GM12878 (cell line): ENCODE measurements around the gene RUNX3. TPM values are rescaled to one million over a fixed set of nuclear protein-coding genes. Genes with fewer than 3 reads are reported as not detected.

ENCODE experiments used
- ATAC-seq: fragments of 200-7000 bp; cut with Tn5 transposase; 3 replicates; pipeline ENCODE4 v1.9.1; 2020; ENCODE audit warnings: mild to moderate bottlenecking, moderate library complexity
- BruUV-seq: library from RNA; stranded (reverse); fragments of 400-500 nt; replicated peaks from 2 replicates; lab custom pipeline; 2021; lab: Mats Ljungman, UMichigan
- CTCF ChIA-PET: fragments of 300-600 bp; sonication (Branson Sonifier 250); formaldehyde crosslinking; extraction: SDS; loops from one replicate; lab custom pipeline; 2021; ENCODE audit warnings: inconsistent platforms; lab: Yijun Ruan, JAX
- POLR2A ChIA-PET: fragments of 350-600 bp; formaldehyde crosslinking; extraction: SDS; loops from one replicate; lab custom pipeline; 2021; ENCODE audit warnings: inconsistent platforms; lab: Charles Lee
- RAD21 ChIA-PET: fragments of 300-600 bp; sonication (Branson Sonifier 250); formaldehyde crosslinking; loops from one replicate; lab custom pipeline; 2023; ENCODE audit warnings: antibody characterized with exemption; ENCODE audit not compliant: unreplicated experiment; lab: Charles Lee
- SMC1A ChIA-PET: fragments of 300-600 bp; sonication (Branson Sonifier 250); formaldehyde crosslinking; loops from one replicate; lab custom pipeline; 2023; ENCODE audit not compliant: unreplicated experiment, uncharacterized antibody; lab: Charles Lee
- DNase-seq: peaks from one replicate; pipeline ENCODE4 v3.0.0-alpha.2; 2011; ENCODE audit warnings: low read depth, low spot score
- FAIRE-seq: peaks from 3 replicates; lab custom pipeline; 2011; peaks lifted over from hg19 to GRCh38; lab: Jason Lieb, UNC
- H2AFZ ChIP-seq: 2 replicates; pipeline ENCODE4 v1.6.0; 2011; ENCODE audit warnings: low read depth, low read length, control low read depth; ENCODE audit not compliant: control insufficient read depth
- H3K27ac ChIP-seq: 2 replicates; pipeline ENCODE4 v1.5.1; 2011; ENCODE audit warnings: control low read depth; ENCODE audit not compliant: control insufficient read depth, insufficient read depth
- H3K27me3 ChIP-seq, 2 experiments: replicated peaks in 1 of 2; 2 replicates each; pipeline versions ENCODE4 v1.6.0 to v1.6.1; 2011; ENCODE audit warnings: low read length in 1 of 2; ENCODE audit not compliant: control insufficient read depth in 2 of 2, insufficient read depth in 2 of 2
- H3K36me3 ChIP-seq, 2 experiments: 2 replicates each; pipeline ENCODE4 v1.5.1; 2011; ENCODE audit warnings: low read length in 1 of 2; ENCODE audit not compliant: control insufficient read depth in 2 of 2, insufficient read depth in 2 of 2
- H3K4me1 ChIP-seq: 2 replicates; pipeline ENCODE4 v1.6.1; 2011; ENCODE audit warnings: mild to moderate bottlenecking, low read length, moderate library complexity, mixed read lengths; ENCODE audit not compliant: control insufficient read depth, insufficient read depth
- H3K4me2 ChIP-seq: 2 replicates; pipeline ENCODE4 v1.6.0; 2011; ENCODE audit warnings: control low read depth; ENCODE audit not compliant: control insufficient read depth, insufficient read depth
- H3K4me3 ChIP-seq: fragments of 200-600 bp; sonication (generic); 2 replicates; pipeline ENCODE4 v1.5.1; 2016
- H3K79me2 ChIP-seq: 2 replicates; pipeline ENCODE4 v1.6.0; 2011; ENCODE audit warnings: low read length; ENCODE audit not compliant: control insufficient read depth, insufficient read depth
- H3K9ac ChIP-seq: 2 replicates; pipeline ENCODE4 v1.8.0; 2011; ENCODE audit warnings: low read length, control low read depth, mixed read lengths; ENCODE audit not compliant: control insufficient read depth, insufficient read depth
- H3K9me3 ChIP-seq: replicated peaks from 3 replicates; pipeline ENCODE4 v1.5.1; 2011; ENCODE audit warnings: mild to moderate bottlenecking, low read length; ENCODE audit not compliant: control insufficient read depth, insufficient read depth
- H4K20me1 ChIP-seq: 2 replicates; pipeline ENCODE4 v1.6.0; 2011; ENCODE audit not compliant: control insufficient read depth, insufficient read depth
- CBX3 ChIP-seq: fragments of 200-600 bp; sonication (generic); IDR thresholded peaks from 2 replicates; pipeline ENCODE4 v1.6.1; 2016; ENCODE audit warnings: low read depth, borderline replicate concordance
- CREB1 ChIP-seq: IDR thresholded peaks from 2 replicates; pipeline ENCODE4 v1.6.1; 2012; ENCODE audit warnings: low read depth, mild to moderate bottlenecking, inconsistent platforms
- NRF1 ChIP-seq: conservative IDR thresholded peaks from 2 replicates; pipeline ENCODE4 v1.6.1; 2011; ENCODE audit warnings: mild to moderate bottlenecking, low read depth, low read length, improper control_type of control experiment
- PAX8 ChIP-seq: fragments of 450-650 bp; IDR thresholded peaks from 2 replicates; pipeline ENCODE4 v1.6.1; 2017; ENCODE audit warnings: mild to moderate bottlenecking, moderate library complexity
- POLR2A ChIP-seq: IDR thresholded peaks from 2 replicates; pipeline ENCODE4 v1.6.1; 2011; ENCODE audit warnings: low read depth, mild to moderate bottlenecking, low read length
- POLR2AphosphoS2 ChIP-seq: IDR thresholded peaks from 2 replicates; pipeline ENCODE4 v1.6.1; 2011; ENCODE audit warnings: low read depth, mild to moderate bottlenecking, low read length, improper control_type of control experiment, moderate library complexity
- POLR2AphosphoS5 ChIP-seq: IDR thresholded peaks from 2 replicates; pipeline ENCODE4 v1.6.1; 2011; ENCODE audit warnings: mild to moderate bottlenecking, low read length, inconsistent platforms
- SMAD5 ChIP-seq: IDR thresholded peaks from 2 replicates; pipeline ENCODE4 v1.6.1; 2016; ENCODE audit warnings: antibody characterized with exemption, low read depth
- SP1 ChIP-seq: IDR thresholded peaks from one replicate; pipeline ENCODE4 v1.6.1; 2011; ENCODE audit warnings: low read depth, low read length
- SUZ12 ChIP-seq: fragments of 200-600 bp; sonication (generic); IDR thresholded peaks from one replicate; pipeline ENCODE4 v1.6.1; 2018; ENCODE audit warnings: antibody characterized with exemption, mild to moderate bottlenecking; ENCODE audit not compliant: unreplicated experiment
- WGBS: methylation state at CpG from one replicate; pipeline ENCODE4 v1.1.6; 2016; ENCODE audit warnings: low lambda C conversion rate; ENCODE audit not compliant: insufficient replicate concordance, insufficient coverage; ENCODE audit errors: missing lambda C conversion rate; 5-methylcytosine and 5-hydroxymethylcytosine counted together
- in situ Hi-C: fragments of 300-500 bp; cut with MboI; formaldehyde crosslinking; loops from 9 replicates; pipeline ENCODE4 v1.14.3; 2018; ENCODE audit warnings: mixed read lengths
- intact Hi-C: fragments of 100-400 bp; cut with micrococcal nuclease; formaldehyde crosslinking; loops from one replicate; pipeline ENCODE4 v1.14.2; 2022; ENCODE audit not compliant: unreplicated experiment
- polyA plus RNA-seq, 11 experiments: library from polyadenylated mRNA; depleted of rRNA in 4 of 11; unstranded in 6 of 11; stranded (reverse) in 5 of 11; fragments of >200 nt; fragmentation: Nextera tagmentation in 4 of 11; fragmentation: Illumina TruSeq in 1 of 11; extraction: Ambion mirVana in 4 of 11; extraction: Trizol in 1 of 11; gene quantifications; 1 replicate in 1 of 11; 2 replicates in 10 of 11; pipeline versions ENCODE4 v1.2.1 to v1.2.3, GENCODE V29; 2011 to 2016; ENCODE audit warnings: inconsistent platforms in 2 of 11, missing spikeins in 2 of 11, low read depth in 1 of 11
- total RNA-seq, 4 experiments: library from RNA; depleted of rRNA in 3 of 4; stranded (reverse); fragments of >200 nt in 3 of 4; fragmentation: Illumina TruSeq in 1 of 4; extraction: Trizol in 1 of 4; gene quantifications; 2 replicates each; pipeline versions ENCODE4 v1.2.1 to v1.2.3, GENCODE V29; 2013 to 2021

The RUNX3 gene
- total and polyA plus RNA-seq, 10 of the 15 experiments (the other 5 are each of a cell fraction or from before 2014, with no cell fraction given) = 19.0 to 151 (median 31.4) TPM

- peaks cover 83% of the 10 kb centered on the region for H3K4me1 ChIP-seq
- peak overlapping the region; percentile 67; the same call in 1 of the 2 replicates for H3K27ac ChIP-seq
- H3K9me3 ChIP-seq = no peaks in the 10 kb centered on the region
- RAD21 ChIA-PET = interaction anchor here (1.2 to 11.2 kb wide), 3 partner anchors 17 to 115 kb away, joined by 4 to 150 read pairs (median 5); no protein-coding TSS in a partner anchor
- peaks cover 49 to 60% of the 10 kb centered on the region in 2 experiments for H3K36me3 ChIP-seq
- in situ Hi-C loops = no loop called here
- no peak overlapping the region for H3K4me3 ChIP-seq
- H3K27me3 ChIP-seq = no peaks in the 10 kb centered on the region
- SMC1A ChIA-PET = interaction anchor here (0.7 to 23.9 kb wide), 5 partner anchors 9 to 192 kb away, joined by 3 to 391 read pairs (median 6); no protein-coding TSS in a partner anchor
- POLR2A ChIA-PET = interaction anchor here (0.7 to 1.7 kb wide), 4 partner anchors 9 to 168 kb away, joined by 3 to 4 read pairs (median 4); no protein-coding TSS in a partner anchor
- no peak for DNase-seq
- no TSS peak for BruUV-seq
- CTCF ChIA-PET = interaction anchor here (1.1 to 20.9 kb wide), 4 partner anchors 10 to 181 kb away, joined by 4 to 314 read pairs (median 8); partner anchors contain the start of gene RUNX3
- peak; percentile 5; the same call in 1 of the 2 replicates for TF ChIP-seq CREB1
- TF ChIP-seq SUZ12 = no peak
- TF ChIP-seq, all 136 proteins: peak for 1
- FAIRE-seq (no peak), ATAC-seq (no peak)
- no peak overlapping the region for H2AFZ ChIP-seq
- intact Hi-C loops = loop anchor here (10.0 kb wide), 1 partner anchor 285 kb away; no protein-coding TSS in a partner anchor
- 81% methylated on average over 16 of the region's 16 CpGs for WGBS
- H3K9ac ChIP-seq = no peak overlapping the region
- peak overlapping the region; percentile 2; the same call in 1 of the 2 replicates for H3K4me2 ChIP-seq
- peaks cover 20% of the 10 kb centered on the region for H4K20me1 ChIP-seq
- peaks cover 91% of the 10 kb centered on the region for H3K79me2 ChIP-seq
Observed at GRCh38 chr1:24919791-24920532, 10.1 kb downstream of the RUNX3 start.

DNA sequence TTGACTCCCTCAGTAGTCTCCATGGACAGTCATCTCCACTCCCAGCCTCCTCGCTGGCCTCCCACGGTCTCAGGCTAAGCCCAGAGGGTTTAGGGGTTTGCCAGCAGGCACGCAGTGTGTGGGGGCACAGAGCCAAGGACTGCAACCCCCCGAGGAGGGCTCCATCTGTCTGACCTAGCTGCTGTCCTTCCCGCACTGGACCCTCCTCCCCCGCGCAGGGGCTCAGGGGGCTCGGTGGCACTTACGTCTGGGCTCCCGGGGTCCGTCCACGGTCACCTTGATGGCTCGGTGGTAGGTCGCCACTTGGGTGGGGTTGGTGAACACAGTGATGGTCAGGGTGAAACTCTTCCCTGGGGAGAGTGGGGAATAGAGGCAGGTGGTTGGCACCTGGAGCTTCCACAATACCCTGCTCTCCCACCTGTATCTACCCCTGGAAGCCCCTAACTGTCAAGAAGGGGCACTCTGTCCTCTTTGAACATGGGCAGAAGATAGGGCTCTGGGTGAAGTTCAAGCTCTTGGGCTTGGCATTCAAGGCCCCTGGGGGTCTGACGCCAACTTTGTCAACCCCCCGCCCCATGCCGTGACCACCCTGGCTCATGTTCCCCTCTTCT is 11.0 kb downstream of the RUNX3 start:
- Histone ChIP-seq H3K27ac (no peak overlapping the region), H4K20me1 (peaks cover 20% of the 10 kb centered on the region), H3K9ac (no peak overlapping the region), H3K4me2 (no peak overlapping the region), H3K27me3 (no peaks in the 10 kb centered on the region), H3K9me3 (no peaks in the 10 kb centered on the region), H3K79me2 (peaks cover 86% of the 10 kb centered on the region), H3K4me1 (peaks cover 75% of the 10 kb centered on the region), H3K4me3 (no peak overlapping the region), H3K36me3 (peaks cover 48 to 64% of the 10 kb centered on the region in 2 experiments), H2AFZ (no peak overlapping the region)
- WGBS = 90% methylated on average over 17 of the region's 17 CpGs
- no peak for DNase-seq
- in situ Hi-C loops (no loop called here), intact Hi-C loops (no loop called here)
- no peak for ATAC-seq
- no TSS peak for BruUV-seq
- TF ChIP-seq POLR2AphosphoS5 (peak; percentile 22; the same call in 1 of the 2 replicates), SP1 (no peak), SMAD5 (0 out of 2 replicates have a peak, but pooled peaks have one; percentile 25), NRF1 (no peak), POLR2AphosphoS2 (peak; percentile 9; the same call in 1 of the 2 replicates), CBX3 (no peak), PAX8 (no peak), POLR2A (peak; percentile 62)
- ChIA-PET POLR2A (interaction anchor here (1.0 kb wide), 2 partner anchors 19 to 33 kb away, joined by 3 read pairs; no protein-coding TSS in a partner anchor), RAD21 (no interaction called here), SMC1A (interaction anchor here (23.9 kb wide), 1 partner anchor 40 kb away, joined by 391 read pairs; no protein-coding TSS in a partner anchor), CTCF (interaction anchor here (1.1 to 20.9 kb wide), 4 partner anchors 11 to 182 kb away, joined by 4 to 314 read pairs (median 8); partner anchors contain the start of gene RUNX3)
- no peak for FAIRE-seq
